Peyer's patch (tissue), 4 donors: ENCODE measurements around the gene C2CD4A.

Experiments used
- POLR2A ChIP-seq, 2 donors: fragments of 450-650 bp; IDR thresholded peaks; one replicate each; pipeline ENCODE4 v1.5.1; 2017; ENCODE audit warnings: antibody characterized with exemption in 2 of 2, mild to moderate bottlenecking in 2 of 2, moderate library complexity in 2 of 2
- TF ChIP-seq, protein P1 (sequence below), 6 experiments: fragments of 450-650 bp in 4 of 6; fragments of 200-600 bp in 2 of 6; sonication (generic) in 1 of 6; IDR thresholded peaks; one replicate each; pipeline ENCODE4 v1.5.1; 2017 to 2019; ENCODE audit warnings: antibody characterized with exemption in 6 of 6, mild to moderate bottlenecking in 3 of 6, moderate library complexity in 1 of 6

DNA sequence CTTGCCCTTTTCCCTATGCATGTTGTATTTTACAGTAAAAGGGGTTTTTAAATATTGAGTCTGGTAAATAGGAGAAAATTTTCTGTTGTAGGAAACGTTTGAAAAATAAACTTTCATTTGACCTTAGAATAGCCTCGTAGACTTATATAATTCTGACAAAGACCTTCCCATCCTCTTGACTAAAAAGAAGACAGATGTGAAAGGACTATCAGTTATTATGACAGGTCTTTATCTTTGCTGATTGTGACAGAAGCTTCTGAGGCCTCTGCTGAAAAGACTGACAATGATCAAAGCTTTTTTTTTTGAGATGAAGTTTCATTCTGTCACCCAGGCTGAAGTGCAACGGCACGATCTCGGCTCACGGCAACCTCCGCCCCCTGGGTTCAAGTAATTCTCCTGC is 24.2 kb downstream of the C2CD4A start:
- TF ChIP-seq, protein P1, sequence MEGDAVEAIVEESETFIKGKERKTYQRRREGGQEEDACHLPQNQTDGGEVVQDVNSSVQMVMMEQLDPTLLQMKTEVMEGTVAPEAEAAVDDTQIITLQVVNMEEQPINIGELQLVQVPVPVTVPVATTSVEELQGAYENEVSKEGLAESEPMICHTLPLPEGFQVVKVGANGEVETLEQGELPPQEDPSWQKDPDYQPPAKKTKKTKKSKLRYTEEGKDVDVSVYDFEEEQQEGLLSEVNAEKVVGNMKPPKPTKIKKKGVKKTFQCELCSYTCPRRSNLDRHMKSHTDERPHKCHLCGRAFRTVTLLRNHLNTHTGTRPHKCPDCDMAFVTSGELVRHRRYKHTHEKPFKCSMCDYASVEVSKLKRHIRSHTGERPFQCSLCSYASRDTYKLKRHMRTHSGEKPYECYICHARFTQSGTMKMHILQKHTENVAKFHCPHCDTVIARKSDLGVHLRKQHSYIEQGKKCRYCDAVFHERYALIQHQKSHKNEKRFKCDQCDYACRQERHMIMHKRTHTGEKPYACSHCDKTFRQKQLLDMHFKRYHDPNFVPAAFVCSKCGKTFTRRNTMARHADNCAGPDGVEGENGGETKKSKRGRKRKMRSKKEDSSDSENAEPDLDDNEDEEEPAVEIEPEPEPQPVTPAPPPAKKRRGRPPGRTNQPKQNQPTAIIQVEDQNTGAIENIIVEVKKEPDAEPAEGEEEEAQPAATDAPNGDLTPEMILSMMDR (IDR thresholded peaks at IDR 0.05), result no peak
- no peak for TF ChIP-seq POLR2A (IDR thresholded peaks at IDR 0.05)
